Ishikawa (cell line): ENCODE data around the gene TANGO6.

Source experiments
- CEBPB ChIP-seq: IDR thresholded peaks from 2 replicates; pipeline ENCODE4 v1.6.1; 2012
- CREB1 ChIP-seq: IDR thresholded peaks from 2 replicates; pipeline ENCODE4 v1.6.1; 2012; ENCODE audit warnings: low read depth
- EGR1 ChIP-seq: IDR thresholded peaks from 2 replicates; pipeline ENCODE4 v1.6.1; 2012
- EP300 ChIP-seq: IDR thresholded peaks from 2 replicates; pipeline ENCODE4 v1.6.1; 2012; ENCODE audit warnings: borderline replicate concordance
- FOXM1 ChIP-seq: IDR thresholded peaks from 2 replicates; pipeline ENCODE4 v1.6.1; 2012; ENCODE audit warnings: low read depth, borderline replicate concordance
- MAX ChIP-seq: IDR thresholded peaks from 2 replicates; pipeline ENCODE4 v1.6.1; 2012
- NFIC ChIP-seq: IDR thresholded peaks from 2 replicates; pipeline ENCODE4 v1.6.1; 2012
- RAD21 ChIP-seq: IDR thresholded peaks from 2 replicates; pipeline ENCODE4 v1.6.1; 2012; ENCODE audit warnings: low read depth
- REST ChIP-seq: IDR thresholded peaks from 2 replicates; pipeline ENCODE4 v1.6.1; 2012; ENCODE audit warnings: low read depth, mild to moderate bottlenecking
- TAF1 ChIP-seq: IDR thresholded peaks from 2 replicates; pipeline ENCODE4 v1.6.1; 2012; ENCODE audit warnings: low read depth, mild to moderate bottlenecking
- TCF12 ChIP-seq: IDR thresholded peaks from 2 replicates; pipeline ENCODE4 v1.6.1; 2012; ENCODE audit warnings: low read depth
- TEAD4 ChIP-seq: IDR thresholded peaks from 2 replicates; pipeline ENCODE4 v1.6.1; 2012
- USF1 ChIP-seq: IDR thresholded peaks from 2 replicates; pipeline ENCODE4 v1.6.1; 2012
- YY1 ChIP-seq: IDR thresholded peaks from 2 replicates; pipeline ENCODE4 v1.6.1; 2012; ENCODE audit warnings: low read depth
- ZBTB7A ChIP-seq: IDR thresholded peaks from 2 replicates; pipeline ENCODE4 v1.6.1; 2012; ENCODE audit warnings: low read depth

The TANGO6 gene

GRCh38 chr16:69071036-69071435, 227.7 kb downstream of the TANGO6 start:
- no peak for TF ChIP-seq TEAD4
- TF ChIP-seq CREB1 = no peak
- TF ChIP-seq CEBPB = no peak
- no peak for TF ChIP-seq TCF12
- no peak for TF ChIP-seq TAF1
- no peak for TF ChIP-seq RAD21
- TF ChIP-seq MAX = no peak
- TF ChIP-seq NFIC = no peak
- TF ChIP-seq EGR1 = no peak
- TF ChIP-seq ZBTB7A = no peak
- no peak for TF ChIP-seq EP300
- TF ChIP-seq YY1 = no peak

- TF ChIP-seq RAD21 (no peak), CEBPB (no peak), NFIC (no peak), TAF1 (no peak), USF1 (no peak), ZBTB7A (no peak), MAX (no peak)
Observed at GRCh38 chr16:69072640-69072974, 229.3 kb downstream of the TANGO6 start.

- TF ChIP-seq EP300 (no peak), YY1 (no peak), CEBPB (no peak), CREB1 (no peak), ZBTB7A (no peak), RAD21 (no peak), TAF1 (no peak), USF1 (no peak), NFIC (no peak), EGR1 (no peak), REST (no peak)
Observed at GRCh38 chr16:69073181-69073702, 229.9 kb downstream of the TANGO6 start.

GRCh38 chr16:69077251-69077650, 233.9 kb downstream of the TANGO6 start:
- TF ChIP-seq CREB1 = no peak
- peak; percentile 22; the same call in 1 of the 2 replicates for TF ChIP-seq EP300
- TF ChIP-seq TEAD4 = peak; percentile 77
- TF ChIP-seq RAD21 = peak; percentile 14; the same call in 1 of the 2 replicates
- TF ChIP-seq NFIC = peak; percentile 53
- TF ChIP-seq EGR1 = no peak

GRCh38 chr16:69078073-69078472, 234.7 kb downstream of the TANGO6 start:
- no peak for TF ChIP-seq USF1

- TF ChIP-seq YY1 = no peak
- no peak for TF ChIP-seq MAX
- no peak for TF ChIP-seq CREB1
- TF ChIP-seq ZBTB7A = no peak
- no peak for TF ChIP-seq EP300
- TF ChIP-seq EGR1 = no peak
- no peak for TF ChIP-seq RAD21
- TF ChIP-seq CEBPB = no peak
- no peak for TF ChIP-seq NFIC
- no peak for TF ChIP-seq TAF1
- TF ChIP-seq TEAD4 = no peak
- no peak for TF ChIP-seq USF1
- no peak for TF ChIP-seq REST
- TF ChIP-seq TCF12 = no peak
- TF ChIP-seq FOXM1 = no peak
Observed at GRCh38 chr16:69079697-69080096, 236.4 kb downstream of the TANGO6 start.
